HK-2 (cell line): ENCODE measurements around the gene PPP1R27.

ENCODE experiments used
- DNase-seq: peaks from one replicate; pipeline ENCODE4 v3.0.0-alpha.2; 2018; ENCODE audit not compliant: unreplicated experiment

Gene PPP1R27

DNA sequence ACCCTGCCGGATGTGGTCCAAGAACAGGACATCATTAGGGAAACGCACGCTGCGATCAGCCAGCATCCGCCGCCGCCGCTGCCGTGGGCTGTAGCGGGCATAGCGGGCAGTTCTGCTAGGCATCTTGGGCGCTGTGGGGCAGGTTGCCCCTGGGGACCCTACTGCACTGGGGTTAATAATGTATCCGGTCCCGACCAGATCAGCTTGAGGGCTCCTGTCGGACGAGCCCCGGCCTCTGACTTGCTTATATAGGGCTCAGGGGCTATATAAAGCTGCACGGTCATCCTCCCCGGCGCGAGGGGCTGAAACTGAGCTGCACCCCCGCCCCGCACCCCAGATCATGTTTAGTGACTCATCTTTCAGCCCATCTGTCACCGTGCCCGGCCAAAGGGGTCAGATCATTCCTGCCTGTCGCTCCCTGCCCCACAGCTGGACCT is at the start of gene PPP1R27:
PPP1R27 (minus strand) TSS at position 220 of the 437 bp plus-strand sequence; CDS start at position 123, 97 bp downstream.
- DNase-seq: no peak

DNA sequence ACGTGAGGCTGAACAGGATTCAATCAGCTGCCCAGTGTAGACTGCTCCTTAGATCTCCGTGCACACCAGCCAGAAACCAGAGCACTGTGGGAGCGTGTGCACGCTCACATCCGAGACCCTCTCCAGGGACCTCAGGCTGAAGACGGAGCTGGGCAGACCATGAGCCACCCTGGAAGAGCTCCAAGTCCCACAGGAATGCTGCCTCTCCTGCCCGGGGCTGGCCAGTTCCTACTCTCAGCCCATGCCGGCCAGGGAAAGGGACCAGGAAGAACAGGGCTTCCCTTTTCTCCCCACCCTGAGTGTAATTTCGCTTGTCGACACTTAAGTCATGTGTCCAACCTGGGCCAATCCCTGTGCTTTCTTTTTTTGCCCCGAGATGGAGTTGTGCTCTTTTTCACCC is 49.7 kb upstream of the PPP1R27 start:
- DNase-seq: no peak

DNA sequence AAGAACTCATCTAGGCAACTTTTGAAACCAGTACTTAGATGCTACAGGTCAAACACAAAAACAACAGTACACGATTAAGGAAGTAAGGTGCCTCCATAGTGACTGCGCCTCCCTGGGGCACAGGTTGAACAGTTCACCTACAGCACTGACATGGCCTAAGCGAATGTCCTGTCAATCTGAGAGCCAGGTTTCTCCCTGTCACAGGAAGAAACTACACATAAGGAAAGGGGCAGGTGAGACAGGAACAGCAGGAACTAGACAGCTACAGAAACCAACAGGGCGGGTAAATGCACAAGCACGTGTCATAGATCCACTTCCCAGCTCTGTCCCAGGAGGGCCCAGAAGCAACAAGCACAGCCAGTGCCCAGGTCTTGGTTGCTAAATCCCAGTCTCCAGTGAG is 44.3 kb upstream of the PPP1R27 start:
- DNase-seq: no peak

DNA sequence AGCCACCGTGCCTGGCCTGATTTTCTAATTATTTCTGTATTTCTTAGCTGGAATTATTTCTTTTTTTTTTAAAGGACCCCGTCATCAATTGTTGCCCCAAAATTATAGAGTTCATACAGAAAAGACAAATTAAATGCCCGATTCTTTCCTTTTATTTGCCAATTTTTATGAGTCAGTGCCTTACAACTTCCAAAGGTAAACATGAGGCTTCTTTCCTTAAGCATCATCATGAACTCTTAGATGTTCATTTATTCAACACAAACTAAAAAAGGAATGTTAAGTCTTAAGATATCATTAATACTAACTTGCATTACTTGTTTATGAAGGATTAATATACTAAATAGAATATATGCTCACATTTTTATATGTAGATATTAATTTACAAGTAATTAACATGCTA is 43.4 kb upstream of the PPP1R27 start:
- no peak for DNase-seq

GRCh38 chr17:81877569-81877968 is 42.7 kb upstream of the PPP1R27 start:
- DNase-seq: no peak

- peak; percentile 94 for DNase-seq
Observed at GRCh38 chr17:81871387-81872230, 36.8 kb upstream of the PPP1R27 start.

DNA sequence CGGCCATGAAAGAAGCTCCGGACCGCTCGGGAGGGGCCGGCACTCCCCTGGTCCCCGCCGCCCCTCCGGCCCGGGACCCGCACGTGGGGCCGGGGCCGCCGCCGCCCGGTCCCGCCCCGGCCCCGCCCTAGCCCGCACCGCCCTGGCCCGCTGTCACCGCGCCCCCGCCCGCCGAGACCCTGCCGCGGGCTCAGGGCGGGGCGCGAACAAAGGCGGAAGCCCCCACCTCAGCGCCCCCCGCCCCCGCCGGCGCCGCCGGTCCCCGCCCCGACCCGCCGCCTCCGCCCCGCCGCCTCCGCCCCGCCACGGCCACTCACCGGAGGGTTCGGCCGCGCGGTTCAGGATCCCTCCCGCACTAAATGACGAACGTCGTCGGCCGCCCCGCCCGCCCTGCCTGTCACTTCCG is 36.1 kb upstream of the PPP1R27 start, which contains the start of gene ARHGDIA:
ARHGDIA (minus strand) TSS at position 357 of the 406 bp plus-strand sequence. CDS start 1,407 bp downstream, outside the sequence.
- no peak for DNase-seq

DNA sequence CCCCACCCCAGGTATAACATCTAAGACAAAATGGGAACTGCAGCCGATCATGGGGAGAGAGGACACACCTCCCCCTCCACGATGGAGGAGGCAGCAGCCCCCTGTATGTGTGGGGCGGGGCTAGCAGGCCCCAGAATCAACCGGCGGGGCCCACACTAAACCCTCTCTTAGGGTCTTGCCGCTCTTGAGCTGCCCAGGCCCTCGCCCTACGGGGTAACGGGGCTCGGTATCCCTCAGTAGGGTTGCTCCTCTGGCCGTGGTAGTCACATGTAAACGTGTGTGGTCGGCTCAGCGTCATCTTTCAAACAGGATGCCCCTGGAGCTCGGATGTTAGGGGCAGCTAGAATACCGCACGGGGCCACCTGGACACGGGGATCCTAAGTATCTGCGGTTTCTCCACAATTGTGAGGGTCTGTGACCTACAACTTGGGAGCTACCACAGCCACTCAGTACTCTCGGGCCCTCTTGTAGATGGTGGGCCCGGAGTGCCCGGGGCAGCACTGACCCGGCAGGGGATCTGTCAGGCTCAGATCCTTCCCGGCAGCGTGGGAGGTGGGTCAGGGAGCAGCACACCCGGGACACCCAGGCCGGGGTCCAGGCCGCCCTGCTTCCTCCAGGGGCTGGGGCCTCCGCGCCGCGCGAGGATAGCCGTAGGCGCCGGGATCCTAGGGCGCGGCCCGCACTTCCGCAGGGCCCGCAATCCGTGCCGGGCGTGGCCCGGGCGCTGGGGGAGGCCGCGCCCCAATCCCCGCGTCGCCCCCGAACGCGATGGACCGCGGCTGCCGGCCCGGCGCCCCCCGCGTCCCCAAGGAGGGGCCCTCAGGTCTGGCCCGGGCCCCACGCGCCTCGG is 35.5 kb upstream of the PPP1R27 start:
- peak; percentile 54 for DNase-seq

GRCh38 chr17:81869221-81870130 is 34.6 kb upstream of the PPP1R27 start:
- DNase-seq: no peak

- peak; percentile 88 for DNase-seq
Observed at GRCh38 chr17:81868674-81869220, 33.9 kb upstream of the PPP1R27 start.

DNA sequence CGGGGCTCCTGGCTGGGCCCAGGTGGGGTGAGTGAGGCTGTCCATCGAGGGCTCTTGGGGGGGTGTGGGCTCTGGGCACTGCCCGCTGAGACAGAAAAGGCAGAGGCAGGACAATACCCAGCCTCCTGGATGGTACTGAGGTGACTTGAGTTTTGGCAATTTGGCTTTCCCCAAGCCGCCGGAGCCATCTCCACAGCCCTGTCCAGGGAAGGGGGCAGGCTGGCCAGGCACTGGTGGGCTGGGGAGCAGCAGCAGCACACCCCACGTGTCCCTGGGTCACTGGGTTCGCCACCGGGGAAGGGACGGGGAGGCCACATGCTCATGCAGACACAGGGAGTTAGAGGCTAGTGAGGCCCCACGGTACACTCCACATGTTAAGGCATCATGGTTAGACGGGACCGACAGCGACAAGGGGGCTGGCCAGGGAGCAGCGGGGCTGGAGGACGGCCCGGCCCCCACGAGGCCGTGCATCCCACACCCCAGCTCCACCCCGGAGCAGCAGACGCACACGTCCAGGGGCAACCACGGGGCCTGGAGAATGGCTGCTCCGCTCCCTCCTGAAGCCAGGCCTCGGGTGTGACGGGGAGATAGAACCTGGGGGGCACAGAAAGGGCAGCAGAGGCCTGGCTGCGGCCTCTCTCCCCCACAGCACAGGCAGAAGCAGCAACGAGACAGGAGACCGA is 33.3 kb upstream of the PPP1R27 start:
- DNase-seq: peak; percentile 41

DNA sequence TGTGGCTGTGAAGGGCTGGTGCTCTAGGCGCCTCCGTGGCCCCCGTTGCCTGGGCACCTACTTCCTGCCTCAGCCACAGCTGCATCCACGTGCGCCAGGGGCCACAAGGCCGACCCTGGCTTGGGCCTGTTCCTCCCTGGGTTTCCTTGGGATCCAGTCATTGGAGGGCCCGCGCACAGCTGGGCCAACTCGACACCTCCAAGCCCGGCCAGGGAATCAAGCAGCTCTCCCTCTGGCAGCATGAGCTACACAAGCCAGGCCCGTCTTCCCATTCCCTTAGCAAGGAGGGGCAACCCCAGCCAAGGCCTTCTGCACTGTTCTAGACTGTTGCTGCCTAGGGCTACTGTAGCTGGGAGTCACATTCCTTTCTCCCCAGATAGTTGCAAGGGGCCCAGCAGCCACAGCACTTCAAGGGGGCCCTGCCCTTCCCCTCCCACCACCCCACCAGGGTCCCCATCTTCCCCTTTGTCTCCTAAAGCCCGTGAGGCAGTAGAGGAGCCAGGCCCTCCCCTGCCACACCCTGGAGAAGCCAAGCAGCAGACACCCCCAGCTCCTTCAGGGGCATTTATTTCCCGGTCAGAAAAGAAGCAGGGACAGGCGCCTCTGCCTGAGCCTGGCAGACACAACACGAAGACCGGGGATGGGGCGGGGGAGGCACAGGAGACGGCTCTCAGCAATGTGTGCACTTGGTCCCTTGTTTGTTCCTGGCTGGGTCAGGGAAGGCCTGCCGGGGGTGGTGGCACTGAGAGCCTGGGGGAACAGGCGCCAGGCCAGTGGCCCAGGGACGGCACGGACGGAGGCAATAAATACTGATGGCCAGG is 32.5 kb upstream of the PPP1R27 start:
- DNase-seq: peak; percentile 63

DNA sequence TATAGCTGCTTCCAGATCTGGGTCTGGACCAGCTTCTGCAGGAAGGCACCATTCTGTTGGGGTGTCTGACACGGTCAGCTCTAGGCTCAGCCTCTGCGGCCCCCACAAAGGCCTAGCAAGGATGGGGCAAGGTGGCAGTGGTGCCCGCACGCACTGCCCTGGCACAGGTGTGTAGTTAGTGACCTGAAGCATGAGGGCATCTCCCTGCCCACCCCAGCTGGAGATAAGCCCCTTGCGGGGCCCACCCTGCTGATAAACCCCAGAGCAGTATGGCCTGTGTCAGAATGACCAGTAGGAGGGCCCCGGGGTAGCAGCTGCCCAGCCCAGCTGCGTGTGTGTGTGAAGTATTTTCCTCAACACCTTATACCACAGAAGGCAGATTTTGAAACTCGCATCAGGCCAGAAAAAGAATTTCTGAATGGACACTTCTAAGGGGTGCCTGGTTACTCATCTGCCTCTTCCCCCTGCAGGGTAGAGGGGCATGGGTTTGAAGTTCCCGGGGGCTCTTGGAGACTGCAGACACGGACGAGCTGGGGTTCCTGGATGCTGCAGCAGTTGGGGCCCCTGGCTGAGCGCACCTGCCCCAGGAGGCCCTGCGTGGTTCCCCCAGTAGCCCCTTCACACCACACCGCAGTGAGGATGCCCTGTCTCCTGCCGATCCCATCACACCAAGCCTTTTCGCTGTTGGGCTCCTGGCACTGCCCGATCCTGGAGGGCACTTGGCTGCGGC is 31.8 kb upstream of the PPP1R27 start:
- no peak for DNase-seq

- DNase-seq: no peak
Observed at GRCh38 chr17:81865733-81866439, 31.0 kb upstream of the PPP1R27 start.

- no peak for DNase-seq
Observed at GRCh38 chr17:81865358-81865732, 30.5 kb upstream of the PPP1R27 start.

DNA sequence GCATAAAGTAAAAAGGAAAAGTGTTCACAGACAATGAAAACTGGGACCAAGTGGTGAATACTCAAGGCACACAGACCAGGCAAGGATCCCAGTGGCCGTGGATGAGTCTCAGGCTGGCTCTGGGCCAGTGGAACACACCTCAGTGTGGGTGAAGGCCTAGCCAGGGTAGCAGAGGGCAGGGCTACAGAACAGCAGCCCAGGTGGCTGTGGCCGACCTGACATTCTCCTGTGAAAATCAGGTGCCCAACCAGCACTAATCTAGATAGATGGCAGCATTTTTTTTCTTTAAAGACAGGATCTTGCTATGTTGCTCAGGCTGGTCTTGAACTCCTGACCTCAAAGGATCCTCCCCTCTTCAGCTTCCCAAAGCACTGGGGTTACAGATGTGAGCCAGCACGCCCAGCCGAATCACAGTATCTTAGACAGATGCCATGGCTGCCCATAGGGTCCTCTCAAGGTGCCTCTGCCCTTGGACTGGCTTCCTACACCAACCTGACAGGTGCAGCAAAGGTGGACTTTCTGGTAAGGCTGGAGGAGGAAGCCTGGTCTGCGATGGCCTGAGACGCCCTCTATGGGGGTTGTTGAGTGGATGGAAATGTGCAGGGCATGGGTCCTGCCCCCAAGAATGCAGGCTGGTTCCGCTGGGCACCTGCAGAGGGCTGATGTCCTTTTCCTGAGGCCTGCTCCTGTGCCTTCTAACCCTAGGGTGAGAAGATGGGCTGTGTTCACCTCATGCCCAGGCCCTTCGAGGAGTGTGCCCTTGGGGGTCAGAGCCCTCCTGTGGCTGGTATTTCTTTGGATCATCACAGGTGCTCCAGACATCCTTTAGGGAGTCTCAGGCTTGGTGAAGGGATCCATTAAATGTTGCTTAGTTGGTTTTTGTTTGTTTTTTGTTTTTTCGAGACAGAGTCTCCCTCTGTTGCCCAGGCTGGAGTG is 29.3 kb upstream of the PPP1R27 start:
- DNase-seq: no peak

DNA sequence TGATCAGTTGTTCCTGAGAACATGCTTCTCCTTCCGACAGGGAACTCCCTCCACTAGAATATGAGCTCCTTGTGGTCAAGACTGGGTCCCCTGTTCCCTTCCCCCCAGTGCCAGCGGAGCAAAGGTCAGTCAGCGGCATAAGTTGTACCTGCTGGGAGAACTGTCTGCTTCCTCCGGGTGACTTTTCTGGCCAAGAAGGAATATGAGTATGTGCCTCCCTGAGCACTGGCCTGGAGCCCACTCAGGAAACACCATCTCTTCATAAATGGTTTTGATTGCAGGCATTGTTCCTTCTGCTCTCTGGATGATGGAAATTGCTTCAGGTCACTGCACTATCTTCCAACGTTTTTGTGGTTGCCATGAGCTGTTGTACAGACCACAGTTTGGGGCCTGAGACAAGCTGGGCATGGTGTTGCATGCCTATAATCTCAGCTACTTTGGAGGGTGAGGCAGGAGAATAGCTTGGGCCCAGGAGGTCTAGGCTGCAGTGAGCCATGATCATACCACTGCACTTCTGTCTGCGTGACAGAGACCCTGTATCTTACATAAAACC is 28.3 kb upstream of the PPP1R27 start:
- no peak for DNase-seq
